SK-N-MC (cell line): ENCODE results near the gene TMEM213.

Experiments
- DNase-seq: peaks from one replicate; pipeline ENCODE4 v3.0.0-alpha.2; 2011; ENCODE audit warnings: low read depth, low spot score
- H3K27ac ChIP-seq: fragments of 200-600 bp; sonication (generic); 2 replicates; pipeline ENCODE4 v1.5.1; 2016; ENCODE audit warnings: mixed run types
- H3K36me3 ChIP-seq: fragments of 200-600 bp; sonication (generic); 2 replicates; pipeline ENCODE4 v1.6.1; 2017; ENCODE audit warnings: antibody characterized with exemption, low read length, mixed read lengths; ENCODE audit not compliant: insufficient read depth
- H3K4me3 ChIP-seq: fragments of 200-600 bp; sonication (generic); 2 replicates; pipeline ENCODE4 v1.5.1; 2016
- H3K9ac ChIP-seq: fragments of 200-600 bp; sonication (generic); 2 replicates; pipeline ENCODE4 v1.8.0; 2017; ENCODE audit warnings: mixed run types, mixed read lengths; ENCODE audit not compliant: insufficient read length
- H3K9me3 ChIP-seq: fragments of 200-600 bp; sonication (generic); 2 replicates; pipeline ENCODE4 v1.6.1; 2017; ENCODE audit warnings: low read depth, mild to moderate bottlenecking, antibody characterized with exemption, low read length, moderate library complexity, mixed read lengths
- EZH2 ChIP-seq: fragments of 200-600 bp; sonication (generic); IDR thresholded peaks from one replicate; pipeline ENCODE4 v1.6.1; 2017; ENCODE audit warnings: antibody characterized with exemption
- FOXP2 ChIP-seq: optimal IDR thresholded peaks from 2 replicates; pipeline ENCODE3; 2011; ENCODE audit warnings: mild to moderate bottlenecking, moderate library complexity; ENCODE audit not compliant: insufficient read depth; ENCODE audit errors: extremely low read length, control extremely low read depth
- POLR2AphosphoS5 ChIP-seq: IDR thresholded peaks from 2 replicates; pipeline ENCODE4 v1.6.1; 2012; ENCODE audit warnings: mild to moderate bottlenecking, low read depth, low read length, borderline replicate concordance

TMEM213 gene

GRCh38 chr7:138885383-138886147, 87.8 kb downstream of the TMEM213 start:
- no peaks in the 10 kb centered on the region for H3K36me3 ChIP-seq
- TF ChIP-seq EZH2, result no peak
- TF ChIP-seq POLR2AphosphoS5, result no peak
- TF ChIP-seq FOXP2, result no peak
- no peaks in the 10 kb centered on the region for H3K9me3 ChIP-seq
- no peak overlapping the region for H3K9ac ChIP-seq
- H3K27ac ChIP-seq, result no peak overlapping the region
- no peak overlapping the region for H3K4me3 ChIP-seq
- DNase-seq, result no peak

GRCh38 chr7:138886501-138886917, 88.7 kb downstream of the TMEM213 start:
- Histone ChIP-seq H3K36me3 (no peaks in the 10 kb centered on the region), H3K9me3 (no peaks in the 10 kb centered on the region), H3K9ac (no peak overlapping the region), H3K27ac (no peak overlapping the region), H3K4me3 (no peak overlapping the region)
- peak; percentile 39 for DNase-seq
- no peak for TF ChIP-seq FOXP2
- no peak for TF ChIP-seq POLR2AphosphoS5
- TF ChIP-seq EZH2, result no peak

GRCh38 chr7:138887085-138887710, 89.4 kb downstream of the TMEM213 start:
- Histone ChIP-seq H3K4me3 (no peak overlapping the region), H3K36me3 (no peaks in the 10 kb centered on the region), H3K27ac (no peak overlapping the region), H3K9me3 (no peaks in the 10 kb centered on the region), H3K9ac (no peak overlapping the region)
- no peak for TF ChIP-seq POLR2AphosphoS5
- DNase-seq, result no peak
